ENCODE measurements around the gene ATXN2.
"Not testable (repeated sequence)": the region's sequence is repeated elsewhere in the genome, so short reads cannot be mapped to it uniquely, and the experiment has no call there.

ATXN2 gene

DNA sequence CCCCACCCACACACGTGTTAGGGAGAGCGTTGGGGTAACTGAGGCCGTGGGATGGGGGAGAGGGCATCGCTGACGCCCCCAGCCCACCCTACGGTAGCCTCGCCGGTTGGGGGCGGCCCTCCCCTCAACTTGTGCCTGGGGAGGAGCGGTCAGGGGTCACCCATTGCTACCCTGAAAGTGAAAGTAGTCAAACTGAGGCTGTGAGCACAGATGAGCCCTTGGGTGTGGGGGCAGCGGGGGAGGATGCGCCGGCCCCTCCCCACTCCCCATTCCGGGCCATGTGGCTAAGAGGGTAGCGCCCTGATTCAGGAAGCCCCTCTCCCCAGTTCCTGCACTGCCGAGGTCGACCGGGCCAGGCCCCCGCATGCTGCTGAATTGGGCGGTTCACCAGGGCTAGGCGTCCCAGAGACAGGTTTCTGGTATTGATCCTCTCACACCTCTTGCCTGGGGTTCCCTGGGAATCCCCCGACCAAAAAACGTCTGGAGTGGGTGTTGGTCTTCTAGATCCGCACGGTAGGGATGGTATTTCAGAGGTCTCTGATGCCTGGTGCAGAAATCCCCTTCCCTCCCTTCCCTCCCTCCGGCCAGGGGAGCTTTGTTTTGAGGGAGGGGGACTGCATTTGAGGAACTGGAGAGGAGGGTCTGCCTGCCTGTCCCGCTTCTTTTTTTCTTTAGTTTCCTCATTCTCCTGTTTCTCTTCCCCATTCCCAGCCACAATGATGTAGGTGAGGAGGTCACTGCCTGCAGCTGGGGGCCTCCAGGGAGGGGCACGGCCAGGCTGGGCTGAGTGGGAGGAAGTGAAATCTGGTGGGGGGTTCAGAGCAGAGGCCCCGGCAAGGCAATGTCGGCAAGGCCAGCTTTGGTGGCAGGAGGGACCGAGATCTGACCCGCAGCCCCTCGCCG lies 192.4 kb downstream of the ATXN2 start:
- FAIRE-seq (no peak), DNase-seq (ENCODE audit: insufficient read length, low spot score) (no peak)
- TF ChIP-seq, protein P1, sequence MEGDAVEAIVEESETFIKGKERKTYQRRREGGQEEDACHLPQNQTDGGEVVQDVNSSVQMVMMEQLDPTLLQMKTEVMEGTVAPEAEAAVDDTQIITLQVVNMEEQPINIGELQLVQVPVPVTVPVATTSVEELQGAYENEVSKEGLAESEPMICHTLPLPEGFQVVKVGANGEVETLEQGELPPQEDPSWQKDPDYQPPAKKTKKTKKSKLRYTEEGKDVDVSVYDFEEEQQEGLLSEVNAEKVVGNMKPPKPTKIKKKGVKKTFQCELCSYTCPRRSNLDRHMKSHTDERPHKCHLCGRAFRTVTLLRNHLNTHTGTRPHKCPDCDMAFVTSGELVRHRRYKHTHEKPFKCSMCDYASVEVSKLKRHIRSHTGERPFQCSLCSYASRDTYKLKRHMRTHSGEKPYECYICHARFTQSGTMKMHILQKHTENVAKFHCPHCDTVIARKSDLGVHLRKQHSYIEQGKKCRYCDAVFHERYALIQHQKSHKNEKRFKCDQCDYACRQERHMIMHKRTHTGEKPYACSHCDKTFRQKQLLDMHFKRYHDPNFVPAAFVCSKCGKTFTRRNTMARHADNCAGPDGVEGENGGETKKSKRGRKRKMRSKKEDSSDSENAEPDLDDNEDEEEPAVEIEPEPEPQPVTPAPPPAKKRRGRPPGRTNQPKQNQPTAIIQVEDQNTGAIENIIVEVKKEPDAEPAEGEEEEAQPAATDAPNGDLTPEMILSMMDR (IDR thresholded peaks at IDR 0.05; ENCODE audit: insufficient read depth, missing control alignments), result no peak

DNA sequence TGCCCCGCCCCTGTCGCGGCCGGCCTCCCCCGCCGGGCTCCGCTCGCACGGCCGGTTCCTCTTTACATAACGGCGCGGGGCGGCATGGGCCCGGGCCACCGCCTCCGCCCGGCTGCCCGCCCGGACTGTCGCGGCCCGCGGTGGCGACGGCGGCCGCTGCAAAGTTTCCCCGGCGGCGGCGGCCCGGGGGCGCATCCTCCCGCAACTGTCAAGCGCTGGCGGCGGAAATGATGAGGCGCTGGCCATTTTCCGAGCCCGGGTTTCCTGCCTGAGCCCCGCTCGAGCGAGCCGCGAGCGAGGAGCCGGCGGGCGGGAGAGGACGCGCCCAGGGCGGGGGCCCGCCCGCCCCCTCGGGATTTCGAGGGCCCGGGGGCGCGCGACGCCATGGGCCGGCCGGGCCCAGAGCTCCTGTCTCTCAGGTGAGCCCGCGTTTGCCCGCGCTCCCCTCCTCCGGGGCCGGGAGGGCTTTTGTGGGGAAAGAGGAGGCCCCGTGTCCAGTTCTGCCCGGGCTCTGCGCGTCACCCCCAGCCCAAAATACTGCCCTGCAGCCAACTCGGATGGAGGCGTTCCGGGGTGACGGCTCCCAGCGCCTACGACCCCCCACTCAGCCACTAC lies 193.1 kb downstream of the ATXN2 start, which contains the start of gene SH2B3:
Gene SH2B3 (plus strand): TSS at position 65 of the 615 bp plus-strand sequence. CDS start 12,223 bp downstream, outside the sequence.
- FAIRE-seq, result no peak
- TF ChIP-seq, protein P1 (IDR thresholded peaks at IDR 0.05; ENCODE audit: insufficient read depth, missing control alignments), result no peak

DNA sequence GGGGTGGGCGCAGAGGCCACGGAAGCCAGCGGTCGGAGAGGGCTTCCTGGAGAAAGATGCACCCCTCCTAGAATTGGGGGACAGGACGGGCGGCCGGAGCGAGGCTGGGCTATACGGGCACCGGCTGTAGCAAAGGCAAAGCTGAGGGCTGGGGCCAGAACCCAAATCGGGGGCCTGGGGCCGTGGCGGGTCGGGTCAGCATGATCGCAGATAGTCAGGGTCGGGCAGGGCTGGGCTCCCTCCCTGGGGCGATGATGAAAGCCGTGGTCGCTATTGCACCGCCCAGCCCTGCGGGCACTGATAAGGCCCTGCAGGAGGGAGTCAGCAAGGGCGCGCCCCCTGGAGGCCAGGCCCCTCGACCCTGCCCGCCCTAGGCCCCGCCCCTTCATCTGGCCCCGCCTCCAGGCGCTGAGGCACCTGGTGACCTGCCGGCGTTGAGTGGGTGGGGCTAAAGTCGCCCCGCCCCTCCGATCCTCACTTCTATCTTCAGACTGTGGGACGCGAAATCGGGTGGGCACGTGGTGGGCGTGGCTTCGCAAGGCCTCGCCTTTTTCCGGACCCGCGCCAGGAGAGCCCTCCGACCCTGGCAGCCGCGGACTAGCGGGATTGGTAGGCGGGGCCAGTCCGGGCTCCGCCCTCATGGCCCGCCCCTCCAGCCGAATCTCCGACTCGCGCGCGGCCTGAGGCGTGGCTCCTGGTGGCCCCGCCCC lies 193.8 kb downstream of the ATXN2 start:
- DNase-seq (ENCODE audit: insufficient read length, low spot score) (peak; percentile 99), FAIRE-seq (no peak)
- TF ChIP-seq, protein P1 (IDR thresholded peaks at IDR 0.05; ENCODE audit: insufficient read depth, missing control alignments), result peak; percentile 32

More for the DNA sequence above, 193.1 kb downstream of the ATXN2 start, which contains the start of gene SH2B3:
- DNase-seq (ENCODE audit: insufficient read length, low spot score), result no peak

DNA sequence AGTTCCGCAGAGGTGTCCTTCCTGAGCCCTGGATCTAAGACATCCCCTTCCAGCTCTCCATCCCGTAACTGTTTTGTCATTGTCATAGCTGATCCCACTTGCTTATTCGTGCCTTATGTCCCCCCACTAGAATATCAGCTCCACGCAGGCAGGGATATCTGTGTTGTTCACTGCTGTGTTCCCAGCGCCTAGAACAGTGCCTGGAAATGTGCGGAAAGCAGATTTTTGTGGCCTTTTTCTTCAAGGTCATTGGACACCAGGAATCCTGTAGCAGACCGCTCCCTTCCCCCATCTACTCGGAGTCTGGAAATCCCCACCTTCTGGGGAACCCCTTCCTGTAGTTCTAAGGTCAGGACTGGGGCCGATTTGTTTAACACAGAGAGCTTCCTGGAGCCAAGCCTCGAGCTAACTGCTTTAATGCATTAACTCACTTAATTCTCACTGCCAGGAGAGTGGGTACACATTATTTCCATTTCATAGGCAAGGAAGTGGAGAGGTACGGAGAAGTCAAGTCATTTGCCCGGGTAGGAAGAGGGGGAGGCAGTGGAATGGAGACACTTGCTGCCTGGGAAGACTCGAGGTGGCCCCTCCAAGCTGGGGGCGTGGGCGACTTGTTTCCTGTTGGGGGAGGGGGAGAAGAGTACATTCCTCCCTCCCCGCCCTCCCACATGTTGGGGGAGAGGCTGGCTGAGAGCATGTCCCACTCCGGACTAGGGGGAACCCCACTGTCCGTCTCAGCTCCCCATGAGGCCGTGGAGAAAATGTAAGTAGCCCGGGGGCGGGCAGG lies 194.6 kb downstream of the ATXN2 start:
- FAIRE-seq, result no peak
- TF ChIP-seq, protein P1 (IDR thresholded peaks at IDR 0.05; ENCODE audit: insufficient read depth, missing control alignments), result no peak
- DNase-seq (ENCODE audit: insufficient read length, low spot score), result no peak

DNA sequence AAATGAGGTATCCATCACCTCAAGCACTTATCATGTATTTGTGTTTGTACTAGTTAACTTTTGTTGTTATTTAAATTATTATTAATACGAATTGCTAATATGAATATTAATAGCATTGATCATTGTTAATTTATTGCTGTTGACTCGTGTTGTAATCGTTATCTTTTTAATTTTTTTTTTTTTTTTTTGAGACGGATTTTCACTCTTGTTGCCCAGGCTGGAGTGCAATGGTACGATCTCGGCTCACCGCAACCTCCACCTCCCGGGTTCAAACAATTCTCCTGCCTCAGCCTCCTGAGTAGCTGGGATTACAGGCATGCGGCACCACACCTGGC lies 196.7 kb downstream of the ATXN2 start:
- FAIRE-seq; DNase-seq (ENCODE audit: insufficient read length, low spot score): not testable (repeated sequence)

Data from D721Med (cell line).